Heart left ventricle (tissue), 16 donors: ENCODE measurements around the gene GOLGA6C. TPM values are rescaled to one million over a fixed set of nuclear protein-coding genes. Genes with fewer than 3 reads are reported as not detected.
"Not testable (repeated sequence)": the region's sequence is repeated elsewhere in the genome, so short reads cannot be mapped to it uniquely, and the experiment has no call there.

Experiments used
- ATAC-seq, 4 donors: fragments of 200-7000 bp; cut with Tn5 transposase; one replicate each; pipeline ENCODE4 v1.9.1; 2020 to 2022; ENCODE audit warnings: moderate library complexity in 4 of 4, mild to moderate bottlenecking in 3 of 4, moderate number of reproducible peaks in 1 of 4
- DNase-seq, 5 donors: peaks; one replicate each; pipeline ENCODE4 v3.0.0-alpha.2; 2020
- H3K27ac ChIP-seq, 12 donors: fragments of 200-600 bp; sonication (generic) in 4 of 12; one replicate each; pipeline versions ENCODE4 v1.5.0 to v1.8.0; 2016 to 2022; ENCODE audit warnings: mild to moderate bottlenecking in 2 of 12
- H3K27me3 ChIP-seq, 9 donors: fragments of 200-600 bp; sonication (generic) in 2 of 9; one replicate each; pipeline versions ENCODE4 v1.5.1 to v1.8.0; 2016 to 2022; ENCODE audit warnings: mild to moderate bottlenecking in 3 of 9
- H3K36me3 ChIP-seq, 9 donors: fragments of 200-600 bp; sonication (generic) in 2 of 9; one replicate each; pipeline versions ENCODE4 v1.5.0 to v1.8.0; 2018 to 2022; ENCODE audit warnings: mild to moderate bottlenecking in 2 of 9
- H3K4me1 ChIP-seq, 12 donors: fragments of 200-600 bp; sonication (generic) in 4 of 12; one replicate each; pipeline versions ENCODE4 v1.5.0 to v1.8.0; 2016 to 2022; ENCODE audit warnings: mild to moderate bottlenecking in 3 of 12
- H3K4me3 ChIP-seq, 12 donors: fragments of 200-600 bp; sonication (generic) in 4 of 12; one replicate each; pipeline versions ENCODE4 v1.5.0 to v1.8.0; 2017 to 2022; ENCODE audit warnings: mild to moderate bottlenecking in 9 of 12, moderate library complexity in 4 of 12
- H3K9me3 ChIP-seq, 12 donors: fragments of 200-600 bp; sonication (generic) in 4 of 12; one replicate each; pipeline versions ENCODE4 v1.5.0 to v1.8.0; 2016 to 2022; ENCODE audit warnings: mild to moderate bottlenecking in 1 of 12
- POLR2A ChIP-seq, 2 donors: fragments of 450-650 bp; IDR thresholded peaks; one replicate each; pipeline ENCODE4 v1.6.1; 2017; ENCODE audit warnings: antibody characterized with exemption in 2 of 2, mild to moderate bottlenecking in 2 of 2, moderate library complexity in 2 of 2
- WGBS, 4 donors: extraction: QIAGEN DNeasy Blood & Tissue Kit in 2 of 4; methylation state at CpG; one replicate each; pipeline versions ENCODE4 v1.1.5 to v1.1.7; 2013 to 2018; 5-methylcytosine and 5-hydroxymethylcytosine counted together
- intact Hi-C, 10 donors: fragments of 100-400 bp; cut with DNase I; formaldehyde crosslinking; loops; one replicate each; pipeline versions ENCODE4 v1.11.1 to v1.14.2; 2022
- polyA plus RNA-seq, 2 donors: library from polyadenylated mRNA; stranded (reverse); fragments of 200-250 nt; gene quantifications; one replicate each; pipeline ENCODE4 v1.2.3, GENCODE V29; 2013
- total RNA-seq, 9 donors: library from RNA; depleted of rRNA in 2 of 9; stranded (reverse); fragments of >200 nt in 2 of 9; fragmentation: NEBNext Ultra II Directional in 3 of 9; extraction: Animal tissue kit (Norgen Biotek cat#: 25700) in 3 of 9; gene quantifications; one replicate each; pipeline versions ENCODE4 v1.1.0 to v1.2.4, GENCODE V29; 2016 to 2023
- TF ChIP-seq, protein P1 (sequence below), 12 donors: fragments of 200-600 bp; sonication (generic) in 4 of 12; IDR thresholded peaks; one replicate each; pipeline versions ENCODE4 v1.5.0 to v1.8.0; 2018 to 2022; ENCODE audit warnings: antibody characterized with exemption in 12 of 12, mild to moderate bottlenecking in 5 of 12
- donor health status: ischemic (EF 13 %, LVEDD 7.1; RV severe dilation, severe dysfunction).
- donor health status: healthy with polysubstance abuse.
- donor health status: DM: no; HTN: yes; CAD: no.
- donor health status: DM: no; HTN: no; CAD: no.
- donor health status: ischemic (EF 25% LVEDD 6.9; RV normal size, moderate dysfunction).
- donor health status: ischemic (EF 25% LVEDD 5.7; RV mildly dilated, moderate dysfunction).
- donor health status: healthy.
- donor health status: DM: yes; HTN: yes; CAD: no.
- donor health status: ischemic (EF 35%, LVEDD 5.7; RV mildly dilated, moderate dysfunction).
- donor health status: nonischemic (EF 11% LVEDD 7.7; RV severe dilation, severe dysfunction).
- donor health status: DM: yes; HTN: yes; CAD: no.
- donor health status: PGD.
- donor health status: ischemic (EF 29% LVEDD 5.4; RV normal size, mild dysfunction).
- donor health status: nonischemic (EF 23%, LVEDD 6.1; RV moderate dilation, normal function).

The GOLGA6C gene
- total and polyA plus RNA-seq, 11 donors, result not detected

DNA sequence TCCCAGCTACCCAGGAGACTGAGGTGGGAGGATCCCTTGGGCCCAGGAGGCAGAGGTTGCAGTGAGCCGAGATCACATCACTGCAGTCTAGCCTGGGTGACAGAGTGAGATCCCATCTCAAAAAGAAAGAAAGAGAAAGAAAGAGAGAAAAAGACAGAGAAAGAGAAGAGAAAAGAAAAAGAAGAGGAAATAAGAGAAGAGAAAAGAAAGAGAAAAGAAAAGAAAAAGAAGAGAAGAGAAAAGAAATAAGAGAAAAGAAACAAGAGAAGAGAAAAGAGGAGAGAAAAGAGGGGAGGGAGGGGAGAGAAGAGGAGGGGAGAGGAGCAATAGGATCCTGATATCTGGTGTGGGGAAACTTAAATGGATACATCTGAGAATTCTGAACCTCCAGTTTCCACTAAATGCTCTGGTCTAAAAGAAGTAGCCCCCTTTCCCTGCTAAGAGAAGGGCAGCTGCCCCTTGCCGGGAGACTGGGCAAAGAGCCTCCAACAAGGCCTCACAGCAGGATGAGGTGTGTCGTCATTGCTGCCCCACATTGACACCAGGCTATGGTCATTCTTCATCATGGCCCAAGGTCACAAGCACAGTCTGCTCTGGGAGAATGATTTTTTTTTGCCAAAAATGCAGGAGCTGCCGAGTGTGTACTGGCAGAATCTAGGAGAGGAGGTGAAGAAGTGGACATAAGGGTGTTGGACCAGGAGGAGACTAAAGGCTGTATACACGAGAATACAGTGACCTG is 56.6 kb downstream of the GOLGA6C start:
- DNase-seq (no peak), ATAC-seq (no peak)
- Histone ChIP-seq H3K27me3 (peaks cover 0 to 4% (median 0%) of the 10 kb centered on the region in 9 donors), H3K4me1 (no peaks in the 10 kb centered on the region), H3K27ac (no peak overlapping the region), H3K36me3 (no peaks in the 10 kb centered on the region), H3K4me3 (no peak overlapping the region), H3K9me3 (no peaks in the 10 kb centered on the region)
- no peak for TF ChIP-seq POLR2A (IDR thresholded peaks at IDR 0.05)
- TF ChIP-seq, protein P1, sequence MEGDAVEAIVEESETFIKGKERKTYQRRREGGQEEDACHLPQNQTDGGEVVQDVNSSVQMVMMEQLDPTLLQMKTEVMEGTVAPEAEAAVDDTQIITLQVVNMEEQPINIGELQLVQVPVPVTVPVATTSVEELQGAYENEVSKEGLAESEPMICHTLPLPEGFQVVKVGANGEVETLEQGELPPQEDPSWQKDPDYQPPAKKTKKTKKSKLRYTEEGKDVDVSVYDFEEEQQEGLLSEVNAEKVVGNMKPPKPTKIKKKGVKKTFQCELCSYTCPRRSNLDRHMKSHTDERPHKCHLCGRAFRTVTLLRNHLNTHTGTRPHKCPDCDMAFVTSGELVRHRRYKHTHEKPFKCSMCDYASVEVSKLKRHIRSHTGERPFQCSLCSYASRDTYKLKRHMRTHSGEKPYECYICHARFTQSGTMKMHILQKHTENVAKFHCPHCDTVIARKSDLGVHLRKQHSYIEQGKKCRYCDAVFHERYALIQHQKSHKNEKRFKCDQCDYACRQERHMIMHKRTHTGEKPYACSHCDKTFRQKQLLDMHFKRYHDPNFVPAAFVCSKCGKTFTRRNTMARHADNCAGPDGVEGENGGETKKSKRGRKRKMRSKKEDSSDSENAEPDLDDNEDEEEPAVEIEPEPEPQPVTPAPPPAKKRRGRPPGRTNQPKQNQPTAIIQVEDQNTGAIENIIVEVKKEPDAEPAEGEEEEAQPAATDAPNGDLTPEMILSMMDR (IDR thresholded peaks at IDR 0.05), result no peak
- WGBS, 4 donors, result 75 to 84% (median 83%) methylated on average over 5 of the region's 5 CpGs
- intact Hi-C loops, result loop anchor here in 3 of 10 donors (10.0 kb wide), 2 partner anchors 80 to 300 kb away; no protein-coding TSS in a partner anchor

DNA sequence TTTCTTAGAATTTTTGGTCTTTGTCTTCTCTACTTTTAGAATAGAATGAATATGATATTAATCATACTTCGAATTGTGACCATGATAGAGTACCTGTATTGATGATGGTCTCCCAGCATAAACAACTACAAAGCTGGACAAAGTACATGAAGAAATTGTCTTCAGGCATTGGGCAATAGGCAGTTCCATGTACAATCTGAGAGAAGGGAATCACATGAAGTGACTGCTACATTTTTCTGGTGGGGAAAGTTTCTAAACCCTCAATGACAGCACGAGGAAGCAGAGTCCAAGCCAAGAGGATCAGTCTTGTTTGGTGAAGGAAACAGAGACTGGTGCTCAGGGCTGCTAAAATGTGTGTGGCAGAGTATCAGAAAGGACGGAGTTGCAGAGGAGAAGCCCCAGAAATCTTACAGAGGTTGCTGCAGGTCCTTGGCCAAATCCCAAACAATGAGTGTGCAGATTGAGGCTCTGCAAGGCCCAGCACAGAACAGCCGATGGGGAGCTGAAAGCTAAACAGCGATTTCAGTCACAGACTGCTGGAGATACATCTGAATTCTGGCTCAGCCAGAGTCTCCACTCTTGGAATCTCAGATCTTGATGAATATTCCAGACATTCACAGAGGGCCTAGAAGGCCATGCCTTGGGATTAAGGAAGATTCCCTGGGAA is 61.2 kb downstream of the GOLGA6C start:
- H3K27ac ChIP-seq, H3K27me3 ChIP-seq, H3K4me1 ChIP-seq, H3K36me3 ChIP-seq, DNase-seq, H3K9me3 ChIP-seq, H3K4me3 ChIP-seq, ATAC-seq: not testable (repeated sequence)
- WGBS, 4 donors, result 82 to 86% (median 84%) methylated on average over 5 of the region's 5 CpGs
- intact Hi-C loops, result loop anchor here in 3 of 10 donors (10.0 kb wide), 2 partner anchors 85 to 305 kb away; no protein-coding TSS in a partner anchor

Other genes with a start within 250 kb of the GOLGA6C start
- gene PPCDC, start 234.7 kb upstream of the GOLGA6C start, total RNA-seq, result 10 to 100 TPM in 2 of 9 donors, 1 to 10 TPM in 7; 3.6 to 13.0 (median 4.9) TPM
- gene PPCDC, start 234.7 kb upstream of the GOLGA6C start, polyA plus RNA-seq, result 1 to 10 TPM; 8.2 to 9.3 TPM
- gene C15orf39, start 56.5 kb upstream of the GOLGA6C start, total RNA-seq, result 10 to 100 TPM in 8 of 9 donors, 1 to 10 TPM in 1; 10.0 to 26.1 (median 13.9) TPM
- gene C15orf39, start 56.5 kb upstream of the GOLGA6C start, polyA plus RNA-seq, result 10 to 100 TPM in 1 of 2 donors, 1 to 10 TPM in 1; 6.5 to 11.9 TPM
- gene GOLGA6D, start 24.5 kb downstream of the GOLGA6C start, total RNA-seq, result not detected
- not detected for gene GOLGA6D, start 24.5 kb downstream of the GOLGA6C start, polyA plus RNA-seq
- gene COMMD4, start 77.7 kb downstream of the GOLGA6C start, total RNA-seq, result 10 to 100 TPM; 23.9 to 66.9 (median 35.7) TPM
- gene COMMD4, start 77.7 kb downstream of the GOLGA6C start, polyA plus RNA-seq, result 10 to 100 TPM; 51.5 to 53.7 TPM
- 10 to 100 TPM in 2 of 9 donors, 1 to 10 TPM in 7; 3.8 to 15.3 (median 8.1) TPM for gene NEIL1, start 88.7 kb downstream of the GOLGA6C start, total RNA-seq
- 10 to 100 TPM in 1 of 2 donors, 1 to 10 TPM in 1; 4.4 to 13.9 TPM for gene NEIL1, start 88.7 kb downstream of the GOLGA6C start, polyA plus RNA-seq
- 100 to 1,000 TPM in 6 of 9 donors, 10 to 100 TPM in 3; 68.0 to 130 (median 111) TPM for gene MAN2C1, start 110.3 kb downstream of the GOLGA6C start, total RNA-seq
- gene MAN2C1, start 110.3 kb downstream of the GOLGA6C start, polyA plus RNA-seq, result 100 to 1,000 TPM in 1 of 2 donors, 10 to 100 TPM in 1; 61.3 to 150 TPM
- 10 to 100 TPM; 17.1 to 43.5 (median 31.8) TPM for gene SIN3A, start 193.4 kb downstream of the GOLGA6C start, total RNA-seq
- 10 to 100 TPM in 1 of 2 donors, 1 to 10 TPM in 1; 5.6 to 17.7 TPM for gene SIN3A, start 193.4 kb downstream of the GOLGA6C start, polyA plus RNA-seq